H9 (cell line): ENCODE results near the gene LSM2. TPM values are rescaled to one million over a fixed set of nuclear protein-coding genes. Genes with fewer than 3 reads are reported as not detected.

Experiments
- DNase-seq: peaks from one replicate; pipeline ENCODE4 v3.0.0-alpha.2; 2017
- H2AFZ ChIP-seq: one replicate; pipeline ENCODE4 v1.6.1; 2013; ENCODE audit warnings: mild to moderate bottlenecking, low read length, control low read depth, moderate library complexity
- H2AK5ac ChIP-seq: 2 replicates; pipeline ENCODE4 v1.6.1; 2013; ENCODE audit warnings: low read length, control low read depth, mixed read lengths; ENCODE audit not compliant: insufficient read length
- H2BK120ac ChIP-seq: one replicate; pipeline ENCODE4 v1.6.1; 2013; ENCODE audit warnings: low read depth, mild to moderate bottlenecking, low read length, control low read depth, inconsistent platforms; ENCODE audit not compliant: poor library complexity, severe bottlenecking
- H2BK12ac ChIP-seq: 2 replicates; pipeline ENCODE4 v1.6.1; 2013; ENCODE audit warnings: low read length, control low read depth, mixed read lengths, low read depth; ENCODE audit not compliant: insufficient read length
- H2BK15ac ChIP-seq: 2 replicates; pipeline ENCODE4 v1.6.1; 2013; ENCODE audit warnings: low read depth, low read length, control low read depth
- H2BK20ac ChIP-seq: one replicate; pipeline ENCODE4 v1.6.1; 2013; ENCODE audit warnings: low read depth, mild to moderate bottlenecking, low read length, control low read depth, inconsistent platforms; ENCODE audit not compliant: poor library complexity, severe bottlenecking
- H2BK5ac ChIP-seq: 2 replicates; pipeline ENCODE4 v1.6.1; 2013; ENCODE audit warnings: low read length, control low read depth, mixed read lengths; ENCODE audit not compliant: insufficient read length
- H3K14ac ChIP-seq: 2 replicates; pipeline ENCODE4 v1.6.1; 2013; ENCODE audit warnings: low read length, control low read depth; ENCODE audit not compliant: insufficient read depth
- H3K18ac ChIP-seq: 2 replicates; pipeline ENCODE4 v1.6.1; 2013; ENCODE audit warnings: low read depth, mild to moderate bottlenecking, mixed read lengths, low read length, control low read depth; ENCODE audit not compliant: insufficient read length
- H3K23ac ChIP-seq: 2 replicates; pipeline ENCODE4 v1.6.1; 2013; ENCODE audit warnings: low read length, control low read depth, mixed read lengths, low read depth; ENCODE audit not compliant: insufficient read length
- H3K23me2 ChIP-seq: 2 replicates; pipeline ENCODE4 v1.6.1; 2013; ENCODE audit warnings: low read depth, mild to moderate bottlenecking, mixed read lengths, low read length, control low read depth; ENCODE audit not compliant: insufficient read length, poor library complexity, severe bottlenecking
- H3K27ac ChIP-seq: 2 replicates; pipeline ENCODE4 v1.5.1; 2013; ENCODE audit warnings: low read length, control low read depth, mixed read lengths, low read depth; ENCODE audit not compliant: insufficient read length
- H3K27me3 ChIP-seq: 2 replicates; pipeline ENCODE4 v1.6.1; 2013; ENCODE audit warnings: low read length, control low read depth, inconsistent platforms; ENCODE audit not compliant: insufficient read depth
- H3K4ac ChIP-seq: 2 replicates; pipeline ENCODE4 v1.6.1; 2013; ENCODE audit warnings: low read depth, mild to moderate bottlenecking, control low read depth, inconsistent platforms, low read length, moderate library complexity
- H3K4me1 ChIP-seq: 2 replicates; pipeline ENCODE4 v1.6.1; 2013; ENCODE audit warnings: low read length, control low read depth, inconsistent platforms; ENCODE audit not compliant: insufficient read depth
- H3K4me2 ChIP-seq: 2 replicates; pipeline ENCODE4 v1.6.1; 2013; ENCODE audit warnings: low read length, control low read depth, mixed read lengths; ENCODE audit not compliant: insufficient read length, insufficient read depth
- H3K56ac ChIP-seq: 2 replicates; pipeline ENCODE4 v1.6.1; 2013; ENCODE audit warnings: low read depth, mild to moderate bottlenecking, mixed read lengths, low read length, control low read depth; ENCODE audit not compliant: insufficient read length
- H3K79me1 ChIP-seq: 2 replicates; pipeline ENCODE4 v1.6.1; 2013; ENCODE audit warnings: low read depth, mild to moderate bottlenecking, moderate library complexity, low read length, control low read depth, inconsistent platforms; ENCODE audit not compliant: insufficient read depth, poor library complexity, severe bottlenecking
- H3K79me2 ChIP-seq: 2 replicates; pipeline ENCODE4 v1.6.1; 2013; ENCODE audit warnings: low read length, control low read depth, inconsistent platforms; ENCODE audit not compliant: insufficient read depth
- H3K9ac ChIP-seq: 2 replicates; pipeline ENCODE4 v1.6.1; 2013; ENCODE audit warnings: low read length, control low read depth, mixed read lengths; ENCODE audit not compliant: insufficient read length; ENCODE audit errors: extremely low read depth
- H3K9me3 ChIP-seq: one replicate; pipeline ENCODE4 v1.6.1; 2013; ENCODE audit warnings: low read depth, low read length, inconsistent platforms; ENCODE audit not compliant: control insufficient read depth
- H3T11ph ChIP-seq: one replicate; pipeline ENCODE4 v1.6.1; 2013; ENCODE audit warnings: mild to moderate bottlenecking, low read length, control low read depth, inconsistent platforms
- H4K20me1 ChIP-seq: one replicate; pipeline ENCODE4 v1.6.1; 2013; ENCODE audit not compliant: control insufficient read depth, insufficient read length, insufficient read depth
- H4K5ac ChIP-seq: 2 replicates; pipeline ENCODE4 v1.6.1; 2013; ENCODE audit warnings: low read depth, mild to moderate bottlenecking, mixed read lengths, low read length, control low read depth; ENCODE audit not compliant: insufficient read length
- H4K8ac ChIP-seq: replicated peaks from 2 replicates; pipeline ENCODE4 v1.6.1; 2013; ENCODE audit warnings: low read length, control low read depth, mixed read lengths, low read depth; ENCODE audit not compliant: insufficient read length
- H4K91ac ChIP-seq: 2 replicates; pipeline ENCODE4 v1.6.1; 2013; ENCODE audit warnings: low read depth, mild to moderate bottlenecking, moderate library complexity, mixed read lengths, low read length, control low read depth; ENCODE audit not compliant: insufficient read length
- H3K27ac Mint-ChIP-seq, 3 experiments: 2 replicates in 2 of 3; 3 replicates in 1 of 3; pipeline ENCODE4 v1.8.0; 2020 to 2021; ENCODE audit warnings: mixed read lengths in 3 of 3, mild to moderate bottlenecking in 1 of 3, moderate library complexity in 1 of 3
- H3K27me3 Mint-ChIP-seq: 2 replicates; pipeline ENCODE4 v1.8.0; 2021; ENCODE audit warnings: low read depth, mild to moderate bottlenecking, moderate library complexity, mixed read lengths
- H3K36me3 Mint-ChIP-seq, 3 experiments: 2 replicates in 2 of 3; 3 replicates in 1 of 3; pipeline ENCODE4 v1.8.0; 2020 to 2021; ENCODE audit warnings: low read depth in 3 of 3, mixed read lengths in 3 of 3; ENCODE audit not compliant: insufficient read depth in 1 of 3
- H3K4me1 Mint-ChIP-seq, 2 experiments: 2 replicates each; pipeline ENCODE4 v1.8.0; 2020; ENCODE audit warnings: mixed read lengths in 2 of 2
- H3K4me3 Mint-ChIP-seq, 2 experiments: 2 replicates in 1 of 2; 3 replicates in 1 of 2; pipeline ENCODE4 v1.8.0; 2020 to 2021; ENCODE audit warnings: mild to moderate bottlenecking in 2 of 2, mixed read lengths in 2 of 2, moderate library complexity in 1 of 2
- H3K9me3 Mint-ChIP-seq, 2 experiments: 2 replicates in 1 of 2; 3 replicates in 1 of 2; pipeline ENCODE4 v1.8.0; 2020; ENCODE audit warnings: mild to moderate bottlenecking in 2 of 2, mixed read lengths in 2 of 2, moderate library complexity in 1 of 2
- CTCF ChIP-seq: fragments of 200-600 bp; sonication (generic); conservative IDR thresholded peaks from 3 replicates; pipeline ENCODE4 v1.8.0; 2021; ENCODE audit warnings: antibody characterized with exemption, mild to moderate bottlenecking
- WGBS: extraction: QIAGEN DNeasy Blood & Tissue Kit; methylation state at CpG from one replicate; pipeline ENCODE4 v1.1.7; 2013; ENCODE audit warnings: missing lambda C conversion rate, low lambda C conversion rate, mixed read lengths; ENCODE audit not compliant: insufficient read length; ENCODE audit errors: extremely low coverage; 5-methylcytosine and 5-hydroxymethylcytosine counted together
- total RNA-seq: library from RNA; stranded (reverse); gene quantifications from 2 replicates; pipeline ENCODE4 v1.2.1, GENCODE V29; 2021

LSM2 gene
- total RNA-seq, 1 experiment from 2014 or later, result 123 TPM

DNA sequence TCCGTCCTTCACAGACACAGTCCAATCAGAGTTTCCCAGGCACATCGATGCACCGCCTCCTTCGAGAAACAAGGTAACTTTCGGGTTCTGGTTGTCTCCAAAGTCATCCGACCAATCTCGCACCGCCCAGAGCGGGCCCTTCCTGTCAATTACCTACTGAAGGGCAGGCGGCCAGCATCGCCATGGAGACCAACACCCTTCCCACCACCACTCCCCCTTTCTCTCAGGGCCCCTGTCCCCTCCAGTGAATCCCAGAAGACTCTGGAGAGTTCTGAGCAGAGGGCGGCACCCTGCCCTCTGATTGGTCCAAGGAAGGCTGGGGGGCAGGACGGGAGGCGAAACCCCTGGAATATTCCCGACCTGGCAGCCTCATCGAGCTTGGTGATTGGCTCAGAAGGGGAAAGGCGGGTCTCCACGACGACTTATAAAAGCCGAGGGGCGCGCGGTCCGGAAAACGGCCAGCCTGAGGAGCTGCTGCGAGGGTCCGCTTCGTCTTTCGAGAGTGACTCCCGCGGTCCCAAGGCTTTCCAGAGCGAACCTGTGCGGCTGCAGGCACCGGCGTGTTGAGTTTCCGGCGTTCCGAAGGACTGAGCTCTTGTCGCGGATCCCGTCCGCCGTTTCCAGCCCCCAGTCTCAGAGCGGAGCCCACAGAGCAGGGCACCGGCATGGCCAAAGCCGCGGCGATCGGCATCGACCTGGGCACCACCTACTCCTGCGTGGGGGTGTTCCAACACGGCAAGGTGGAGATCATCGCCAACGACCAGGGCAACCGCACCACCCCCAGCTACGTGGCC lies 20.7 kb upstream of the LSM2 start, which contains the start of gene HSPA1B:
Gene HSPA1B, plus strand, starts transcription at position 453 of the 794 bp plus-strand sequence. Its CDS starts 213 bp downstream, at position 666.
- Mint-ChIP-seq H3K4me3 (peak within 1 kb of the TSS; percentile 84 to 92), H3K4me1 (peaks cover 43 to 49% of the 10 kb centered on the region in 2 experiments), H3K36me3 (peaks cover 0 to 2% (median 0%) of the 10 kb centered on the region in 3 experiments; a peak in 1 of 7 replicates), H3K9me3 (no peaks in the 10 kb centered on the region; a peak in 1 of 5 replicates), H3K27ac (peak within 1 kb of the TSS; percentile 97 to 100 (median 98)), H3K27me3 (peaks cover 4% of the 10 kb centered on the region)
- DNase-seq, result peak; percentile 100
- no peak for TF ChIP-seq CTCF
- Histone ChIP-seq H2BK5ac (peak within 1 kb of the TSS; percentile 55), H3K27me3 (no peaks in the 10 kb centered on the region), H2BK20ac (no peak within 1 kb of the TSS), H4K8ac (no peak within 1 kb of the TSS), H3K27ac (peak within 1 kb of the TSS; percentile 85), H2AK5ac (no peak within 1 kb of the TSS), H3K56ac (no peak within 1 kb of the TSS), H3K4ac (no peak within 1 kb of the TSS), H2BK12ac (no peak within 1 kb of the TSS), H3K18ac (peak within 1 kb of the TSS; percentile 9), H2AFZ (no peak within 1 kb of the TSS), H4K5ac (no peak within 1 kb of the TSS), H3K23ac (no peak within 1 kb of the TSS), H2BK15ac (no peak within 1 kb of the TSS; the same call in 1 of the 2 replicates), H4K91ac (no peak within 1 kb of the TSS), H3K23me2 (peaks cover 15% of the 10 kb centered on the region), H2BK120ac (no peak within 1 kb of the TSS), H3K9me3 (no peaks in the 10 kb centered on the region), H3K79me2 (peaks cover 5% of the 10 kb centered on the region; the same call in 1 of the 2 replicates), H3T11ph (no peak within 1 kb of the TSS), H3K9ac (peak within 1 kb of the TSS; percentile 55), H3K4me2 (peak within 1 kb of the TSS; percentile 84), H4K20me1 (no peaks in the 10 kb centered on the region), H3K4me1 (peaks cover 5% of the 10 kb centered on the region; the same call in 1 of the 2 replicates), H3K79me1 (no peaks in the 10 kb centered on the region), H3K14ac (peak within 1 kb of the TSS; percentile 70)
- no CpG with 5 or more reads among the region's 56 CpGs for WGBS
